ENCODE results near the gene LRFN5.
A peak's percentile ranks its signal among the peaks of the same experiment; 100 is the strongest.
"Not testable (repeated sequence)": the region's sequence is repeated elsewhere in the genome, so short reads cannot be mapped to it uniquely, and the experiment has no call there.

The LRFN5 gene

GRCh38 chr14:41662780-41663472 lies 56.2 kb downstream of the LRFN5 start:
- in situ Hi-C loops (cut with HindIII; ENCODE audit: low sequenced_read_pairs): no loop called here
- no peak overlapping the region for H3K4me3 ChIP-seq (ENCODE audit: low read depth, low read length)
- DNase-seq (ENCODE audit: low read depth, low spot score): no peak
- TF ChIP-seq CTCF (IDR thresholded peaks at IDR 0.05; ENCODE audit: low read depth, low read length): no peak

GRCh38 chr14:41663473-41663850 lies 56.8 kb downstream of the LRFN5 start:
- TF ChIP-seq CTCF (IDR thresholded peaks at IDR 0.05; ENCODE audit: low read depth, low read length): no peak
- in situ Hi-C loops (cut with HindIII; ENCODE audit: low sequenced_read_pairs): no loop called here
- no peak overlapping the region for H3K4me3 ChIP-seq (ENCODE audit: low read depth, low read length)
- DNase-seq (ENCODE audit: low read depth, low spot score): peak; percentile 19

GRCh38 chr14:41666301-41666700 lies 59.6 kb downstream of the LRFN5 start:
- no peak for DNase-seq (ENCODE audit: low read depth, low spot score)
- TF ChIP-seq CTCF (IDR thresholded peaks at IDR 0.05; ENCODE audit: low read depth, low read length): no peak
- in situ Hi-C loops (cut with HindIII; ENCODE audit: low sequenced_read_pairs): no loop called here
- H3K4me3 ChIP-seq (ENCODE audit: low read depth, low read length): no peak overlapping the region

GRCh38 chr14:41668356-41668755 lies 61.7 kb downstream of the LRFN5 start:
- in situ Hi-C loops (cut with HindIII; ENCODE audit: low sequenced_read_pairs): no loop called here
- H3K4me3 ChIP-seq (ENCODE audit: low read depth, low read length): no peak overlapping the region
- no peak for TF ChIP-seq CTCF (IDR thresholded peaks at IDR 0.05; ENCODE audit: low read depth, low read length)
- peak; percentile 37 for DNase-seq (ENCODE audit: low read depth, low spot score)

GRCh38 chr14:41673601-41674000 lies 66.9 kb downstream of the LRFN5 start:
- in situ Hi-C loops (cut with HindIII; ENCODE audit: low sequenced_read_pairs); DNase-seq (ENCODE audit: low read depth, low spot score): not testable (repeated sequence)

GRCh38 chr14:41674511-41674971 lies 67.9 kb downstream of the LRFN5 start:
- DNase-seq (ENCODE audit: low read depth, low spot score); in situ Hi-C loops (cut with HindIII; ENCODE audit: low sequenced_read_pairs); H3K4me3 ChIP-seq (ENCODE audit: low read depth, low read length): not testable (repeated sequence)

More at GRCh38 chr14:41673601-41674000, 66.9 kb downstream of the LRFN5 start:
- not testable (repeated sequence) for H3K4me3 ChIP-seq (ENCODE audit: low read depth, low read length)

- no peak for DNase-seq (ENCODE audit: low read depth, low spot score)
- H3K4me3 ChIP-seq (ENCODE audit: low read depth, low read length): no peak overlapping the region
- in situ Hi-C loops (cut with HindIII; ENCODE audit: low sequenced_read_pairs): no loop called here
- TF ChIP-seq CTCF (IDR thresholded peaks at IDR 0.05; ENCODE audit: low read depth, low read length): no peak
Observed at GRCh38 chr14:41699486-41699885, 92.8 kb downstream of the LRFN5 start.

All from astrocyte of the spinal cord (primary cell).